HG03354 (cell line): ENCODE measurements around the gene GOLPH3.

Experiments used
- ATAC-seq: cut with Tn5 transposase; IDR thresholded peaks from one replicate; pipeline ENCODE4 v1.9.1; 2021; ENCODE audit warnings: mild to moderate bottlenecking; ENCODE audit not compliant: unreplicated experiment, poor library complexity, severe bottlenecking

GOLPH3 gene

GRCh38 chr5:32103521-32103920 lies 70.6 kb downstream of the GOLPH3 start:
- no peak for ATAC-seq

GRCh38 chr5:32102254-32102986 lies 71.7 kb downstream of the GOLPH3 start:
- no peak for ATAC-seq

DNA sequence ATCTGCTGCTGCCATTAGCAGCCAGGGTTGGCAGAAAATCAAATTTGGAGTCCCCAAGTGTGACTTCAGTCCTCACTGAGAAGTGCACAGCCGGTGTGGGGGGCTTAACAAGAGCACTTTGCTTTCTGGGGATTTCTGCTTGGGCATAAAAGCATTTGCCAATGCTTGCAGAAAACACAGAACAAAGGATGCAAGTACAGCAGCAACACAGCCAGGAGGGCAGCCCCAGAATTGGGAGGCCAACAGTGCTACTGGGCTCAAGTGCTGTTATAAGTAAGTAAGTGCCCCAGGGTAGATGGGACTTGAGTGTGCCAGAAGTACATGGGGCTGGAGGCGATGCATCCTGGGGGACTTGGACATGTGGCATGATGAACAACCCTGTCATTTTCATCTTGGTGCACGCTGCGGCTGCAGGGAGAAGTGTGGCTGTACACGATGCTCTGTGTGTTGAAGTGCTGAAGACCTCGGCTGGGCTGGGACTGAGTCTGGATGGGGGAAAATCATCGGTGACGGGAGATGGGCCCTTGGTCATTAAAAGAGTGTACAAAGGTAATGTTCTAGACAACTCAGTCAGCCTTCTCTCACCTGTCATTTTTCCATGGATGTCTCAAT lies 73.3 kb downstream of the GOLPH3 start:
- ATAC-seq, result no peak

DNA sequence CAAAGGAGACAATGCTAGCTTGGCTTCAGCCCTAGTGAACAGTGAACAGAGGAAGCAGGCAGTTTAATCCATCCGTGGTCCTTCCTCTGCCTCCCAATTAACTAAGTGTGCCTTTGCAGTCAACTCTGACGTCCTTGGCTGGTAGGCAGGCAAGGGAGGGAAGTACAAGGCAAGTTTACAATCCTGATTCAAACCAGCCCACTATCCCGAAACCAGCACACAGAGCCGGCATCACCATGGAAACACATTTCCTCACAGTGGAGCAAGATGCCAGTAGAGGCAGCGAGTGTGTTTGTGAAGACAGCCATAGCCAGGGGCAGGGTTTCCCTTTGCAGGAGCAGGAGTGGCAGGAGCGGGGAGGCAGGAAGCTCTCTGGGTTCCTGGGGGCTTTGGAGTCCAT lies 73.9 kb downstream of the GOLPH3 start:
- no peak for ATAC-seq

DNA sequence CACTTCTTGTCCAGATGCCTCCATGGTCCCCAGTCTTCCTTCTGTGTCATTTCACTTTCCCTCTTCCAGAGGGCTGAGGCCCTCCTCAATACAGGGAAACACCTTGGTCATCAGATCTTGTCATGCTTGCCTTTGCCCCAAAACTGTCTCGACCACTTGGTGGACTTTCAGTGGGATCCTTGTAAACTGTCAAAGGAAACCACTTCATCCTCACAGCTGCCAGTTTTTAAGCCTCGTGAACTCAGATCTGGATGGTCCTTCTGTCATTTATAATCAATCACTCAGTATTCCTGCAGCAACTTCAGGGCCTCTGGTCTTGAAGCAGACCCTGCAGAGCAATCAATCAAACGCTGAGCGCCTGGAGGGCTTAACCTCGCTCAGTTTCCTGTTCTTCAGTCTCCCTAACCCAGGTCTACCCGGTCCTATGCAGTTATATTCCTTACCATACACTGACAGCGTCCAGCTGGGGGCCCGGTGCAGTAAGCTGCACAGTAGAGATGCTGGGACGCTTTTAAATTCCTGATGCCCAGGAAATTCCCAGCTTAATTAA lies 74.6 kb downstream of the GOLPH3 start:
- ATAC-seq, result no peak

GRCh38 chr5:32098890-32099310 lies 75.2 kb downstream of the GOLPH3 start:
- ATAC-seq, result no peak

GRCh38 chr5:32098291-32098690 lies 75.8 kb downstream of the GOLPH3 start:
- ATAC-seq, result no peak

- no peak for ATAC-seq
Measured at GRCh38 chr5:32096891-32097595, 77.1 kb downstream of the GOLPH3 start.

- no peak for ATAC-seq
Measured at GRCh38 chr5:32095261-32095671, 78.9 kb downstream of the GOLPH3 start.

GRCh38 chr5:32094691-32095090 lies 79.4 kb downstream of the GOLPH3 start:
- ATAC-seq, result no peak

- ATAC-seq, result peak; percentile 86
Measured at GRCh38 chr5:32092938-32093812, 80.9 kb downstream of the GOLPH3 start.

DNA sequence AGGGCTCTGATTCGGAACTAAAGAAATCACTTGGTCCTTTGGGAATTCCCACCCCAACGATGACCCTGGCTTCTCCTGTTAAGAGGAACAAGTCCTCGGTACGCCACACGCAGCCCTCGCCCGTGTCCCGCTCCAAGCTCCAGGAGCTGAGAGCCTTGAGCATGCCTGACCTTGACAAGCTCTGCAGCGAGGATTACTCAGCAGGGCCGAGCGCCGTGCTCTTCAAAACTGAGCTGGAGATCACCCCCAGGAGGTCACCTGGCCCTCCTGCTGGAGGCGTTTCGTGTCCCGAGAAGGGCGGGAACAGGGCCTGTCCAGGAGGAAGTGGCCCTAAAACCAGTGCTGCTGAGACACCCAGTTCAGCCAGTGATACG lies 83.4 kb downstream of the GOLPH3 start:
- no peak for ATAC-seq

DNA sequence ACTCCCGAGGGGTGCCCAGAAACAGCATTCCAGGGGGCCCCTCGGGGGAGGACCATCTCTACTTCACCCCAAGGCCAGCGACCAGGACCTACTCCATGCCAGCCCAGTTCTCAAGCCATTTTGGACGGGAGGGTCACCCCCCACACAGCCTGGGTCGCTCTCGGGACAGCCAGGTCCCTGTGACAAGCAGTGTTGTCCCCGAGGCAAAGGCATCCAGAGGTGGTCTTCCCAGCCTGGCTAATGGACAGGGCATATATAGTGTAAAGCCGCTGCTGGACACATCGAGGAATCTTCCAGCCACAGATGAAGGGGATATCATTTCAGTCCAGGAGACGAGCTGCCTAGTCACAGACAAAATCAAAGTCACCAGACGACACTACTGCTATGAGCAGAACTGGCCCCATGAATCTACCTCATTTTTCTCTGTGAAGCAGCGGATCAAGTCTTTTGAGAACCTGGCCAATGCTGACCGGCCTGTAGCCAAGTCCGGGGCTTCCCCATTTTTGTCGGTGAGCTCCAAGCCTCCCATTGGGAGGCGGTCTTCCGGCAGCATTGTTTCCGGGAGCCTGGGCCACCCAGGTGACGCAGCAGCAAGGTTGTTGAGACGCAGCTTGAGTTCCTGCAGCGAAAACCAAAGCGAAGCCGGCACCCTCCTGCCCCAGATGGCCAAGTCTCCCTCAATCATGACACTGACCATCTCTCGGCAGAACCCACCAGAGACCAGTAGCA lies 83.9 kb downstream of the GOLPH3 start:
- ATAC-seq, result no peak

DNA sequence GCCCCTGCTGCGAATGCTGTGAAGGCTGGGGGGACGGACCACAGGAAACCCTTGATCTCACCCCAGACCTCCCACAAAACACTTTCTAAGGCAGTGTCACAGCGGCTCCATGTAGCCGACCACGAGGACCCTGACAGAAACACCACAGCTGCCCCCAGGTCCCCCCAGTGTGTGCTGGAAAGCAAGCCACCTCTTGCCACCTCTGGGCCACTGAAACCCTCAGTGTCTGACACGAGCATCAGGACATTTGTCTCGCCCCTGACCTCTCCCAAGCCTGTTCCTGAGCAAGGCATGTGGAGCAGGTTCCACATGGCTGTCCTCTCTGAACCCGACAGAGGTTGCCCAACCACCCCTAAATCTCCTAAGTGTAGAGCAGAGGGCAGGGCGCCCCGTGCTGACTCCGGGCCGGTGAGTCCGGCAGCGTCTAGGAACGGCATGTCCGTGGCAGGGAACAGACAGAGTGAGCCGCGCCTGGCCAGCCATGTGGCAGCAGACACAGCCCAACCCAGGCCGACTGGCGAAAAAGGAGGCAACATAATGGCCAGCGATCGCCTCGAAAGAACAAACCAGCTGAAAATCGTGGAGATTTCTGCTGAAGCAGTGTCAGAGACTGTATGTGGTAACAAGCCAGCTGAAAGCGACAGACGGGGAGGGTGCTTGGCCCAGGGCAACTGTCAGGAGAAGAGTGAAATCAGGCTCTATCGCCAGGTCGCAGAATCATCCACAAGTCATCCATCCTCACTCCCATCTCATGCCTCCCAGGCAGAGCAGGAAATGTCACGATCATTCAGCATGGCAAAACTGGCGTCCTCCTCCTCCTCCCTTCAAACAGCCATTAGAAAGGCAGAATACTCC lies 84.7 kb downstream of the GOLPH3 start:
- ATAC-seq, result no peak

- no peak for ATAC-seq
Measured at GRCh38 chr5:32088214-32088613, 85.9 kb downstream of the GOLPH3 start.

DNA sequence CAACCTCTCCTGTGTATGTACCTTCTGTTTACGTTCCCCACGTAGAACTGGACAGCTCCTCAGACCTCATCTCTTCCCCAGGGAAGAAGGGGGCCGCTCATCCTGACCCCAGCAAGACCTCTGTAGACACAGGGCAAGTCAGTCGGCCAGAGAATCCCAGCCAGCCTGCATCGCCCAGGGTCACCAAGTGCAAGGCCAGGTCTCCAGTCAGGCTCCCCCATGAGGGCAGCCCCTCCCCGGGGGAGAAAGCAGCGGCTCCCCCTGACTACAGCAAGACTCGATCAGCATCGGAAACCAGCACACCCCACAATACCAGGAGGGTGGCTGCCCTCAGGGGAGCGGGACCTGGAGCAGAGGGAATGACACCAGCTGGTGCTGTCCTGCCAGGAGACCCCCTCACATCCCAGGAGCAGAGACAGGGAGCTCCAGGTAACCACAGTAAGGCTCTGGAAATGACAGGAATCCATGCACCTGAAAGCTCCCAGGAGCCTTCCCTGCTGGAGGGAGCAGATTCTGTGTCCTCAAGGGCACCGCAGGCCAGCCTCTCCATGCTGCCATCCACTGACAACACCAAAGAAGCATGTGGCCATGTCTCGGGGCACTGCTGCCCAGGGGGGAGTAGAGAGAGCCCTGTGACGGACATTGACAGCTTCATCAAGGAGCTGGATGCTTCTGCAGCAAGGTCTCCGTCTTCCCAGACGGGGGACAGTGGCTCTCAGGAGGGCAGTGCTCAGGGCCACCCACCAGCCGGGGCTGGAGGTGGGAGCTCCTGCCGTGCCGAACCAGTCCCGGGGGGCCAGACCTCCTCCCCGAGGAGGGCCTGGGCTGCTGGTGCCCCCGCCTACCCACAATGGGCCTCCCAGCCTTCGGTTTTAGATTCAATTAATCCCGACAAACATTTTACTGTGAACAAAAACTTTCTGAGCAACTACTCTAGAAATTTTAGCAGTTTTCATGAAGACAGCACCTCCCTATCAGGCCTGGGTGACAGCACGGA lies 86.7 kb downstream of the GOLPH3 start:
- no peak for ATAC-seq

DNA sequence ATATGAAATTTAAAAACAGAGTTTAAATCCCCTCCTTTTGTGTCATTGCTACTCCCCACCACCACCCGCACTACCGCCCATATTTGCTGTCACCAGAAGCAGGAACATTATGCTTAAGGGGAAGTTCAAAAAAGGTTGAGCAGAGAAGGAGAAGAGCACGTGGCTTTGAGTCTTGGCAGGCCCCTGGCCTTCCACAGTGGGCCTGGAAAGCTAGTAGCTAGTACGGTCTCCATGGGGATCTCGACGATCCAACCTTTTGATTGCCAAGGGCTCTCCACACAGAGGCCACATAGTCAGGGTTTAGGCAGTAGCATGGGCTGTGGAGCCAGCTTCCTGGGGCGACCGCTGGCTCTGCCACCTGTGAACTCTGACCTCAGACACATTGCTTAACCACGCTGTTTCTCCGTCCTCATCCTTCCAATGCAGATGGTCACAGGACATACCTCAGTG lies 90.1 kb downstream of the GOLPH3 start:
- no peak for ATAC-seq
